Mucosa of rectum (tissue), 2 donors: ENCODE results near the gene ABCC4.

ENCODE experiments used
- H3K27ac ChIP-seq, 2 donors: one replicate each; pipeline ENCODE4 v1.7.0; 2013; ENCODE audit warnings: inconsistent platforms in 2 of 2, low read depth in 2 of 2, low read length in 2 of 2
- H3K27me3 ChIP-seq, 2 donors: one replicate each; pipeline ENCODE4 v1.7.0; 2013; ENCODE audit warnings: low read length in 2 of 2; ENCODE audit not compliant: control insufficient read depth in 2 of 2, insufficient read depth in 2 of 2
- H3K36me3 ChIP-seq, 2 donors: one replicate each; pipeline ENCODE4 v1.7.0; 2013; ENCODE audit warnings: low read length in 2 of 2; ENCODE audit not compliant: control insufficient read depth in 2 of 2, insufficient read depth in 2 of 2
- H3K4me1 ChIP-seq, 2 donors: one replicate each; pipeline ENCODE4 v1.7.0; 2013; ENCODE audit warnings: low read length in 2 of 2, mild to moderate bottlenecking in 1 of 2; ENCODE audit not compliant: control insufficient read depth in 2 of 2, insufficient read depth in 2 of 2
- H3K4me3 ChIP-seq, 2 donors: one replicate each; pipeline ENCODE4 v1.7.0; 2013; ENCODE audit warnings: low read length in 2 of 2
- H3K9ac ChIP-seq, 2 donors: one replicate each; pipeline ENCODE4 v1.7.0; 2013; ENCODE audit warnings: low read length in 2 of 2, low read depth in 1 of 2, mild to moderate bottlenecking in 1 of 2
- H3K9me3 ChIP-seq, 2 donors: one replicate each; pipeline ENCODE4 v1.7.0; 2013; ENCODE audit warnings: low read length in 2 of 2; ENCODE audit not compliant: control insufficient read depth in 2 of 2
- donor health status: healthy.
- donor health status: Normal muscosa, but diverticular disease.

Gene ABCC4

GRCh38 chr13:95224064-95224463 is 77.2 kb downstream of the ABCC4 start:
- peaks cover 17 to 18% of the 10 kb centered on the region in 2 donors for H3K4me1 ChIP-seq
- no peaks in the 10 kb centered on the region for H3K9me3 ChIP-seq
- H3K36me3 ChIP-seq: peaks cover 0 to 3% of the 10 kb centered on the region in 2 donors
- H3K27ac ChIP-seq: no peak overlapping the region
- H3K4me3 ChIP-seq: no peak overlapping the region
- no peaks in the 10 kb centered on the region for H3K27me3 ChIP-seq
- no peak overlapping the region for H3K9ac ChIP-seq

DNA sequence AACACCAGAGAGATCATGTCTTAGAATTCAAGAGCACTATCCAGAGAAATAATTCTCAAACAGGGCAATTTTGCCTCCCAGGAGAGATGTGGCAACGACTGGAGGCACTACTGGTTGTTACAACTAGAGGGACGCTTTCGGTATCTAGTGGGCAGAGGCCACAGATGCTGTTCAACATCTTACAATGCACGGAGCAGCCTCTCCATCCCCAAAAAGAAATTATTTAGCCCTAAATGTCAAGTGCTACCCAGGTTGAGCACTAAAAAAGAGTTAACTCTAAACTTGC is 78.6 kb downstream of the ABCC4 start:
- Histone ChIP-seq H3K27ac (peak overlapping the region; percentile 43 to 65), H3K27me3 (no peaks in the 10 kb centered on the region), H3K4me3 (no peak overlapping the region), H3K36me3 (peaks cover 0 to 3% of the 10 kb centered on the region in 2 donors), H3K9me3 (no peaks in the 10 kb centered on the region), H3K4me1 (peaks cover 15 to 18% of the 10 kb centered on the region in 2 donors), H3K9ac (no peak overlapping the region)

GRCh38 chr13:95221971-95222732 is 79.1 kb downstream of the ABCC4 start:
- Histone ChIP-seq H3K9me3 (no peaks in the 10 kb centered on the region), H3K9ac (no peak overlapping the region), H3K36me3 (peaks cover 0 to 3% of the 10 kb centered on the region in 2 donors), H3K27ac (peak overlapping the region; percentile 43 to 65), H3K27me3 (no peaks in the 10 kb centered on the region), H3K4me3 (no peak overlapping the region), H3K4me1 (peaks cover 15 to 18% of the 10 kb centered on the region in 2 donors)

- Histone ChIP-seq H3K4me3 (no peak overlapping the region), H3K9me3 (no peaks in the 10 kb centered on the region), H3K27ac (no peak overlapping the region), H3K36me3 (peaks cover 0 to 3% of the 10 kb centered on the region in 2 donors), H3K4me1 (peaks cover 9% of the 10 kb centered on the region in 2 donors), H3K27me3 (no peaks in the 10 kb centered on the region), H3K9ac (no peak overlapping the region)
These were observed 80.6 kb downstream of the ABCC4 start for GRCh38 chr13:95220611-95221010.

DNA sequence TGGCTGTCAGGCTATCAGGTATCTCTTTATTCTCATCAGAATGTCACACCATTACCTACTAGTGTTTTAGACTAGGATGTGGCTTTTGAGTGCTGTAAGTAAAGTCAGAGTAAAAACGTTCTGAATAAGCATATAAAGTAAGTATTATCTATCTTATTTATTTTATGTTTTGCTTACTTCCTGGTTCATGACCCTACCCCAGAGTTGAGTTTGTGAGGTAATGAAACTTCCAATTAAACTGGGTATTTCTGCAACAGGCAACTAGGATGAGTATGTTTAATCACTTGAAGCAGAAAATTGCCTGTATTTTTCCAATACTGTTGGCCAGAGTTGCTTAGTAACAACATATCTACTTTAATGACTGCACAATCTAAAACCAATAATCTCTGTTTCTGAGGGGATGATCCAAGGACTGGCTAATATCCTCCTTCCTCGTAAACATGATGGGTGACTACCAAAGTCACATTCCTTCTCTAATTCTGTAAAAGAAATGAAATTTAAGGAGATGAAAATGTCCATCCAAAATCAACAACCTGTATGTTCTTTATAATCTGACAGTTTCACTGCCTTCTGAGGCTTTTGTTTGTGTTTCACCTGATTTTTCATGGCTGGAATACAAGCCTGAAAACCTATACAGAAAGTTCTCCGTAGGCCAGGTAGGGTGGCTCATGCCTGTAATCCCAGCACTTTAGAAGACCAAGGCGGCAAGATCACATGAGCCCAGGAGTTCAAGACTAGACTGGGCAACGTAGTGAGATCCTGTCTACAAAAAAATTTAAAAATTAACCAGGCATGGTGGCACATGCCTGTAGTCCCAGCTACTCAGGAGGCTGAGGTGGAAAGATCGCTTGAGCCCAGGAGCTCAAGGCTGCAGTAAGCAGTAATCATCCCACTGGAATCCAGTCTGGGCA is 83.1 kb downstream of the ABCC4 start:
- Histone ChIP-seq H3K9ac (no peak overlapping the region), H3K36me3 (peaks cover 0 to 3% of the 10 kb centered on the region in 2 donors), H3K4me3 (no peak overlapping the region), H3K9me3 (no peaks in the 10 kb centered on the region), H3K27me3 (no peaks in the 10 kb centered on the region), H3K27ac (no peak overlapping the region), H3K4me1 (peaks cover 13 to 14% of the 10 kb centered on the region in 2 donors)

GRCh38 chr13:95216182-95216581 is 85.1 kb downstream of the ABCC4 start:
- Histone ChIP-seq H3K27me3 (no peaks in the 10 kb centered on the region), H3K4me1 (peaks cover 5 to 7% of the 10 kb centered on the region in 2 donors), H3K9ac (no peak overlapping the region), H3K4me3 (no peak overlapping the region), H3K9me3 (no peaks in the 10 kb centered on the region), H3K36me3 (peaks cover 0 to 3% of the 10 kb centered on the region in 2 donors), H3K27ac (no peak overlapping the region)

- H3K27ac ChIP-seq: no peak overlapping the region
- H3K27me3 ChIP-seq: no peaks in the 10 kb centered on the region
- H3K36me3 ChIP-seq: peaks cover 7 to 8% of the 10 kb centered on the region in 2 donors
- H3K4me3 ChIP-seq: no peak overlapping the region
- peaks cover 5 to 7% of the 10 kb centered on the region in 2 donors for H3K4me1 ChIP-seq
- H3K9me3 ChIP-seq: no peaks in the 10 kb centered on the region
- no peak overlapping the region for H3K9ac ChIP-seq
These were observed 88.0 kb downstream of the ABCC4 start for GRCh38 chr13:95212983-95213850.

- H3K4me3 ChIP-seq: no peak overlapping the region
- peaks cover 15 to 17% of the 10 kb centered on the region in 2 donors for H3K36me3 ChIP-seq
- H3K4me1 ChIP-seq: peaks cover 5 to 7% of the 10 kb centered on the region in 2 donors
- no peak overlapping the region for H3K9ac ChIP-seq
- no peaks in the 10 kb centered on the region for H3K27me3 ChIP-seq
- H3K9me3 ChIP-seq: no peaks in the 10 kb centered on the region
- H3K27ac ChIP-seq: no peak overlapping the region
These were observed 92.1 kb downstream of the ABCC4 start for GRCh38 chr13:95209109-95209508.

- peaks cover 17 to 18% of the 10 kb centered on the region in 2 donors for H3K36me3 ChIP-seq
- H3K4me3 ChIP-seq: no peak overlapping the region
- H3K27ac ChIP-seq: no peak overlapping the region
- H3K9me3 ChIP-seq: no peaks in the 10 kb centered on the region
- H3K27me3 ChIP-seq: no peaks in the 10 kb centered on the region
- H3K4me1 ChIP-seq: no peaks in the 10 kb centered on the region
- H3K9ac ChIP-seq: no peak overlapping the region
These were observed 93.4 kb downstream of the ABCC4 start for GRCh38 chr13:95207769-95208366.
